Activated effector memory CD4-positive, alpha-beta T cell treated with Interleukin-2 at 50 U/mL for 16 hours (primary cell): ENCODE data around the gene PFKM.
"Not testable (repeated sequence)": the region's sequence is repeated elsewhere in the genome, so short reads cannot be mapped to it uniquely, and the experiment has no call there.

ENCODE experiments used
- DNase-seq: peaks from one replicate; pipeline ENCODE4 v3.0.0-alpha.2; 2020

The PFKM gene

DNA sequence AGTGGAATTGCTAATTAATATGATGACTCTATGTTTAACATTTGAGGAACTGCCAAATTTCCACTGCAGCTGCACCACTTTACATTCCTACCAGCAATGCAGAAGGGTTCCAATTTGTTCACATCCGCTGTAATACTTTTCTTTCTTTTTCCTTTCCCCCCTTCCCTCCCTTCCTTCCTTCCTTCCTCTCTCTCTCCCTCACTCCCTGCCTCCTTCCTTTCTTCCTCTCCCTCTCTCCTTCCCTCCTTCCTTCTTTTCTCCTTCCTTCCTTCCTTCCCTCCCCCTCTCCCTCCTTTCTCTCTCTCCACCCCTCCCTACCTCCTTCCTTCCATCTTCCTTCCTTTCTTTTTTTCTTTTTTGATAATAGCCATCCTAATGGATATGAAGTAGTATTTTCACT is 3.2 kb upstream of the PFKM start:
- DNase-seq, result no peak

GRCh38 chr12:48118284-48118871 is 786 bp upstream of the PFKM start:
- no peak for DNase-seq

- no peak for DNase-seq
Observed at GRCh38 chr12:48119834-48120195, 651 bp downstream of the PFKM start.

DNA sequence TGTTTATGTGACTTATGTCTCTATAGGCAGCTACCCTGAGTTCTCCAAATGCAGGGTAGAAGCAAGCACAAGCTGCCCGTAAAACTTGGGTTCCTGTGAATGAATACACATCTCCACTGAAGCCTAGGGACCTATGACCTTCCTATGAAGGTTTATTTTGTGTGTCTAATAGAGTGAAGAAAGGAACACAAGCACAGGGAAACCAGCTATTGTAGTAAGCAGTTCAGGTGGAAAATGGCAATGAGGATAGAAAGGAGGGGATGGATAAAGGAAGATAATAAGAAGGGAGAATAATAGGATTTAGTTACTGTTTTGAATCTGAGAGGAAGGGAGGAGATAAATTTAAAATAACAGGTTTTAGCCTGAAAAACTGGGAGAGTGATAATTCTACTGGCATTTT is 2.4 kb downstream of the PFKM start:
- DNase-seq, result no peak

GRCh38 chr12:48122065-48122834 is 3.1 kb downstream of the PFKM start:
- DNase-seq, result no peak

- no peak for DNase-seq
Observed at GRCh38 chr12:48123169-48123568, 4.0 kb downstream of the PFKM start.

GRCh38 chr12:48125542-48125941 is 6.4 kb downstream of the PFKM start:
- DNase-seq, result not testable (repeated sequence)

DNA sequence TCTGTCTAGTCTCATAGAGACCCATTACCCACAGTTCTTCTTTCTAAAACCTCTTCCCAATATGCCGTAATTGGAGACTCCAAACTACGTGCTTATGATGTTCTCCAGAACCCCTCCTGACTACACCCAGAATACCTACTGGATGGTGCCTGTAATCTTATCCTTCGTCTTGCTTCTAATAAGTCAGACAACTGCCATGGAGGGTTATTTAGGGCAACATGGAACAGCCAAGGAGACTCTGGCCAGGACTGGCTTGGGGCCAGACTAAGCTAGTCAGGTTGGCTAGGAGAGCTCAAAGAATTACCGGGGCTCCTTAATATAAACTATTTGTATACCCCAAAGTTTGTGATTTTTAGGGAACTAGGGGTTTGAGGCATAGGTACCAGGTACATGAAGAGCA is 6.8 kb downstream of the PFKM start:
- DNase-seq, result no peak

- DNase-seq, result no peak
Observed at GRCh38 chr12:48126953-48127630, 7.9 kb downstream of the PFKM start.

DNA sequence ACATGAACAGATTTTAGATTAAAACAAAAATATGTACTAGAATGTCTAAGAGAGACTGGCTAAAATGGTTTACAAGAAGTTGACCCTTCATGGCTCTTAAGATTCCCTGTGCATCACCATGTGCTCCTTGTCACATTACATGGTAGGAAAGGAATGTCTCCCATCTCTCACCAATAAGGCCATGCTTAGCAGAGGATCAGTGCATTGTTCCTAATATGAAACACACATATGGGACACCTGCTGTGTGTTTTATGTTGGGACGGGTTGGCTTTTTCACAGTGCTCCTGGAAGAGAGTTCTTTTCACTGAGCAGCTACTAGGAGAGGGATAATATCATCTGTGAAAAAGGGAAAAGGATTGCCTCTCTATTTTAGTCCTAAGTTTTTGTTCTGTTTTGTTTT is 9.6 kb downstream of the PFKM start:
- no peak for DNase-seq

GRCh38 chr12:48129376-48129775 is 10.2 kb downstream of the PFKM start:
- DNase-seq, result no peak

- no peak for DNase-seq
Observed at GRCh38 chr12:48131517-48131916, 12.4 kb downstream of the PFKM start.

DNA sequence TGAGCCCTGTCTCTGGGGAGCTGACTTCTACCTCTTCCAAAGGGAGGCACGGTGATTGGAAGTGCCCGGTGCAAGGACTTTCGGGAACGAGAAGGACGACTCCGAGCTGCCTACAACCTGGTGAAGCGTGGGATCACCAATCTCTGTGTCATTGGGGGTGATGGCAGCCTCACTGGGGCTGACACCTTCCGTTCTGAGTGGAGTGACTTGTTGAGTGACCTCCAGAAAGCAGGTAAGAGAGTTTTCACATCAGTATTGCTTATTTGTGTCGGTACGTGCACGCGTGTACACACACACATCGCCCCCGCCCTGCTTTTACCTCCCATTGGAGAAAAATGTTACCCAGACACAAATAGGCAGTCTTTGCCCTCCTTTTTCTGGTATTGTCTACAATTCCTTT is 13.7 kb downstream of the PFKM start:
- no peak for DNase-seq

DNA sequence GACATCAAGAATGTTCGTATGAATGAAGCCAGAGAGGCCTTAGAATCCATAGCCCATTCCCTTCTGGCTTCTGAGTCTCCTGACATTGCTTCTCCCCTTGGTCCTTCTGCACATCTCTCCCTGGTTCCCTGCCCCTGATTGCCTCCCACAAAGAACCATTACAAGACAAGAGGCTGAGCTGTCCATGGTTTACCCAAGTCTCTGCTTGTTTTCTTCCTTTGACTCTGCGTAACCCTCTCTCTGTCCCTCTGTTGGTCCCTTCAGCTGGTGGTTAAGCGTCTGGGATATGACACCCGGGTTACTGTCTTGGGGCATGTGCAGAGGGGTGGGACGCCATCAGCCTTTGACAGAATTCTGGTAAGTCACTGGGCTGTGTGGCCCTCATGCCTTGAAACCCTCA is 15.9 kb downstream of the PFKM start:
- no peak for DNase-seq

DNA sequence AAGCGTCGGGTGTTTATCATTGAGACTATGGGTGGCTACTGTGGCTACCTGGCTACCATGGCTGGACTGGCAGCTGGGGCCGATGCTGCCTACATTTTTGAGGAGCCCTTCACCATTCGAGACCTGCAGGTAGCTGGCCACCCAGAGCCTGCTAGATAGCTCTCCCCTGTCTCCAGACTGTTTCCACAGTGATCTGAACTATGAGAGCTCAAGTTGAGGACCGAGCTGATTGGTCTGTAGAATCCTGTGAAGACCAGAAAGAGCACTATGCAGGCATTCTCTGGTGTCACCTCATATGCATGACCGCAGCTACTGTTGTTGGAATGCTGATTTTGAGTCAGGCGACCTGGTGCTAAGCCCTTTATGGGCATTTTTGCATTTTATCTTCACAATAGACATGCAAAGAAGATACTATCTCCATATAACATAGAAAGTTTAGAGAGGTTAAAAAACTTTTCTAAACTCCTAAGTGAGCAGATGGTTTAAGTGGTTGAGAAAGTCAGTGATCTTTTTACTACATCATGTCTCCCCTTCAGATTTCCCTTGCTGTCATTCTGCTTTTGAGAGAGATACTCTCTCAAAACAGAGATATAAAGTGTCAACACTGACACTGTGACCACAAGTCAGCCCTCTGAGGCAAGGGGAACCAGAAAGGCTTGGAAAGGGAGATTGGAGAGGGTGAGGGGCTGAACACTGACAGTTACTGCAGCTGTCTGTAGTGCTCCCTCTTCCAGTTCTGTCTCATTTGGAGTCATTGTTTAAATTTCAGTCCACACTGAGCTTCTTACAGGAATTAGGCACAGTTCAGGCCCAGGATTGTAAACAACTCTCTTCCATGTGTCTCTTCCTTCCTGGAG is 23.9 kb downstream of the PFKM start:
- no peak for DNase-seq

GRCh38 chr12:48143898-48144297 is 24.7 kb downstream of the PFKM start:
- no peak for DNase-seq

- DNase-seq, result no peak
Observed at GRCh38 chr12:48145981-48146380, 26.8 kb downstream of the PFKM start.

- DNase-seq, result no peak
Observed at GRCh38 chr12:48151103-48151771, 32.1 kb downstream of the PFKM start.

- DNase-seq, result not testable (repeated sequence)
Observed at GRCh38 chr12:48155786-48156185, 36.6 kb downstream of the PFKM start.

GRCh38 chr12:48156652-48157017 is 37.5 kb downstream of the PFKM start:
- DNase-seq, result no peak

GRCh38 chr12:48157018-48157888 is 38.1 kb downstream of the PFKM start, which contains the start of gene ASB8:
Gene ASB8, minus strand, starts transcription at chr12:48157515. Its CDS starts 4,019 bp downstream, at chr12:48153496.
- DNase-seq, result peak; percentile 99

GRCh38 chr12:48157889-48158370 is 38.8 kb downstream of the PFKM start:
- DNase-seq, result no peak
